Stimulated activated CD4-positive, alpha-beta T cell treated with anti-CD3 and anti-CD28 coated beads, TNF-alpha, amount 100 ng/mL, for 48 hours (primary cell): ENCODE measurements around the gene SLC6A17.

Source experiments
- DNase-seq, 3 donors: peaks; one replicate each; pipeline ENCODE4 v3.0.0-alpha.2; 2020; ENCODE audit warnings: low read depth in 3 of 3

The SLC6A17 gene

GRCh38 chr1:110220324-110220723 lies 70.0 kb downstream of the SLC6A17 start:
- DNase-seq: no peak

- DNase-seq: no peak
Observed at GRCh38 chr1:110221119-110221518, 70.8 kb downstream of the SLC6A17 start.

GRCh38 chr1:110223127-110223526 lies 72.8 kb downstream of the SLC6A17 start:
- DNase-seq: no peak

- no peak for DNase-seq
Observed at GRCh38 chr1:110223581-110223980, 73.3 kb downstream of the SLC6A17 start.

- no peak for DNase-seq
Observed at GRCh38 chr1:110224240-110224995, 74.1 kb downstream of the SLC6A17 start.

- DNase-seq: no peak
Observed at GRCh38 chr1:110225212-110225611, 74.9 kb downstream of the SLC6A17 start.

GRCh38 chr1:110225756-110226404 lies 75.6 kb downstream of the SLC6A17 start:
- DNase-seq: no peak

- no peak for DNase-seq
Observed at GRCh38 chr1:110227774-110228173, 77.5 kb downstream of the SLC6A17 start.

GRCh38 chr1:110228381-110228780 lies 78.1 kb downstream of the SLC6A17 start:
- no peak for DNase-seq

GRCh38 chr1:110228869-110229268 lies 78.6 kb downstream of the SLC6A17 start:
- DNase-seq: no peak

GRCh38 chr1:110229348-110230001 lies 79.2 kb downstream of the SLC6A17 start:
- DNase-seq: no peak

GRCh38 chr1:110230381-110231199 lies 80.3 kb downstream of the SLC6A17 start:
- DNase-seq: no peak

- no peak for DNase-seq
Observed at GRCh38 chr1:110233861-110234260, 83.6 kb downstream of the SLC6A17 start.

- no peak for DNase-seq
Observed at GRCh38 chr1:110234691-110235090, 84.4 kb downstream of the SLC6A17 start.

- no peak for DNase-seq
Observed at GRCh38 chr1:110235181-110235833, 85.0 kb downstream of the SLC6A17 start.

GRCh38 chr1:110235834-110236682 lies 85.8 kb downstream of the SLC6A17 start:
- DNase-seq: peak in 2 of 3 donors; percentile 46 to 68

- no peak for DNase-seq
Observed at GRCh38 chr1:110237386-110238152, 87.3 kb downstream of the SLC6A17 start.

- no peak for DNase-seq
Observed at GRCh38 chr1:110239441-110240430, 89.4 kb downstream of the SLC6A17 start.
